IPS-NIHi11 (cell line): ENCODE measurements around the gene RRP7A.
A peak's percentile ranks its signal among the peaks of the same experiment; 100 is the strongest.
"Not testable (repeated sequence)": the region's sequence is repeated elsewhere in the genome, so short reads cannot be mapped to it uniquely, and the experiment has no call there.

Source experiments
- DNase-seq: peaks from one replicate; pipeline ENCODE4 v3.0.0; 2012; ENCODE audit warnings: mixed read lengths, low spot score

The RRP7A gene

GRCh38 chr22:42519525-42520401 lies at the start of gene RRP7A:
RRP7A (minus strand) TSS chr22:42519796; CDS start chr22:42519786, 10 bp downstream.
- DNase-seq, result peak; percentile 87

- DNase-seq, result not testable (repeated sequence)
Observed at GRCh38 chr22:42567950-42568349, 48.4 kb upstream of the RRP7A start.

GRCh38 chr22:42565956-42566355 lies 46.4 kb upstream of the RRP7A start:
- no peak for DNase-seq

GRCh38 chr22:42564699-42565098 lies 45.1 kb upstream of the RRP7A start:
- DNase-seq, result no peak

GRCh38 chr22:42563943-42564342 lies 44.3 kb upstream of the RRP7A start:
- DNase-seq, result not testable (repeated sequence)

- no peak for DNase-seq
Observed at GRCh38 chr22:42562684-42563083, 43.1 kb upstream of the RRP7A start.

GRCh38 chr22:42562279-42562678 lies 42.7 kb upstream of the RRP7A start:
- no peak for DNase-seq

- no peak for DNase-seq
Observed at GRCh38 chr22:42561856-42562255, 42.3 kb upstream of the RRP7A start.

GRCh38 chr22:42560781-42561180 lies 41.2 kb upstream of the RRP7A start:
- DNase-seq, result peak; percentile 84

GRCh38 chr22:42560381-42560780 lies 40.8 kb upstream of the RRP7A start:
- DNase-seq, result no peak

GRCh38 chr22:42553475-42554361 lies 34.1 kb upstream of the RRP7A start, which contains the start of gene SERHL2:
SERHL2 (plus strand) TSS chr22:42553956; CDS start chr22:42554021, 65 bp downstream.
- peak; percentile 98 for DNase-seq

GRCh38 chr22:42552294-42552647 lies 32.7 kb upstream of the RRP7A start:
- not testable (repeated sequence) for DNase-seq

GRCh38 chr22:42549331-42550060 lies 29.9 kb upstream of the RRP7A start:
- no peak for DNase-seq

- no peak for DNase-seq
Observed at GRCh38 chr22:42548597-42549330, 29.2 kb upstream of the RRP7A start.

GRCh38 chr22:42548126-42548525 lies 28.5 kb upstream of the RRP7A start:
- DNase-seq, result not testable (repeated sequence)

- no peak for DNase-seq
Observed at GRCh38 chr22:42547562-42547961, 28.0 kb upstream of the RRP7A start.

GRCh38 chr22:42544686-42545085 lies 25.1 kb upstream of the RRP7A start:
- no peak for DNase-seq

- not testable (repeated sequence) for DNase-seq
Observed at GRCh38 chr22:42539236-42539771, 19.7 kb upstream of the RRP7A start.

GRCh38 chr22:42537199-42537831 lies 17.7 kb upstream of the RRP7A start:
- not testable (repeated sequence) for DNase-seq

GRCh38 chr22:42536634-42537033 lies 17.0 kb upstream of the RRP7A start:
- not testable (repeated sequence) for DNase-seq
